ENCODE measurements around the gene BEND6. TPM values are rescaled to one million over a fixed set of nuclear protein-coding genes. Genes with fewer than 3 reads are reported as not detected.

BEND6 gene
- polyA plus RNA-seq, 1 donor from 2014 or later: 8.6 TPM

GRCh38 chr6:56958481-56958880 lies 3.6 kb downstream of the BEND6 start:
- no peaks in the 10 kb centered on the region for H3K9me2 ChIP-seq (ENCODE audit: insufficient read depth, low read length)
- no peaks in the 10 kb centered on the region for H3F3A ChIP-seq (ENCODE audit: insufficient read depth, low read length, poor library complexity, severe bottlenecking)
- H3K79me2 ChIP-seq (replicated peaks; ENCODE audit: insufficient read depth, low read length): no peaks in the 10 kb centered on the region
- H2AFZ ChIP-seq (ENCODE audit: low read depth, low read length): no peak overlapping the region
- H3K9me3 ChIP-seq (ENCODE audit: low read length): no peaks in the 10 kb centered on the region
- no peak overlapping the region for H3K27ac ChIP-seq (ENCODE audit: low read length)
- H4K20me1 ChIP-seq (ENCODE audit: insufficient read depth): no peaks in the 10 kb centered on the region
- no peak overlapping the region for H3K9ac ChIP-seq (ENCODE audit: low read length)
- H3K27me3 ChIP-seq (ENCODE audit: insufficient read depth, low read depth, low read length): peaks cover 19% of the 10 kb centered on the region
- no peak overlapping the region for H3K4me2 ChIP-seq (ENCODE audit: low read length)
- H3K4me3 ChIP-seq (ENCODE audit: low read length): no peak overlapping the region
- TF ChIP-seq, protein P1, sequence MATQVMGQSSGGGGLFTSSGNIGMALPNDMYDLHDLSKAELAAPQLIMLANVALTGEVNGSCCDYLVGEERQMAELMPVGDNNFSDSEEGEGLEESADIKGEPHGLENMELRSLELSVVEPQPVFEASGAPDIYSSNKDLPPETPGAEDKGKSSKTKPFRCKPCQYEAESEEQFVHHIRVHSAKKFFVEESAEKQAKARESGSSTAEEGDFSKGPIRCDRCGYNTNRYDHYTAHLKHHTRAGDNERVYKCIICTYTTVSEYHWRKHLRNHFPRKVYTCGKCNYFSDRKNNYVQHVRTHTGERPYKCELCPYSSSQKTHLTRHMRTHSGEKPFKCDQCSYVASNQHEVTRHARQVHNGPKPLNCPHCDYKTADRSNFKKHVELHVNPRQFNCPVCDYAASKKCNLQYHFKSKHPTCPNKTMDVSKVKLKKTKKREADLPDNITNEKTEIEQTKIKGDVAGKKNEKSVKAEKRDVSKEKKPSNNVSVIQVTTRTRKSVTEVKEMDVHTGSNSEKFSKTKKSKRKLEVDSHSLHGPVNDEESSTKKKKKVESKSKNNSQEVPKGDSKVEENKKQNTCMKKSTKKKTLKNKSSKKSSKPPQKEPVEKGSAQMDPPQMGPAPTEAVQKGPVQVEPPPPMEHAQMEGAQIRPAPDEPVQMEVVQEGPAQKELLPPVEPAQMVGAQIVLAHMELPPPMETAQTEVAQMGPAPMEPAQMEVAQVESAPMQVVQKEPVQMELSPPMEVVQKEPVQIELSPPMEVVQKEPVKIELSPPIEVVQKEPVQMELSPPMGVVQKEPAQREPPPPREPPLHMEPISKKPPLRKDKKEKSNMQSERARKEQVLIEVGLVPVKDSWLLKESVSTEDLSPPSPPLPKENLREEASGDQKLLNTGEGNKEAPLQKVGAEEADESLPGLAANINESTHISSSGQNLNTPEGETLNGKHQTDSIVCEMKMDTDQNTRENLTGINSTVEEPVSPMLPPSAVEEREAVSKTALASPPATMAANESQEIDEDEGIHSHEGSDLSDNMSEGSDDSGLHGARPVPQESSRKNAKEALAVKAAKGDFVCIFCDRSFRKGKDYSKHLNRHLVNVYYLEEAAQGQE (IDR thresholded peaks at IDR 0.05; ENCODE audit: borderline replicate concordance): no peak
- TF ChIP-seq POLR2AphosphoS5 (IDR thresholded peaks at IDR 0.05): no peak
- no peak for TF ChIP-seq RAD21 (conservative IDR thresholded peaks at IDR 0.05)
- no peak for TF ChIP-seq TAF1 (IDR thresholded peaks at IDR 0.05; ENCODE audit: low read depth)
- TF ChIP-seq EP300 (conservative IDR thresholded peaks at IDR 0.05; ENCODE audit: poor library complexity, severe bottlenecking): no peak
- TF ChIP-seq EZH2 (IDR thresholded peaks at IDR 0.05; ENCODE audit: borderline replicate concordance, insufficient read depth, low read length, poor library complexity, severe bottlenecking): no peak
- TF ChIP-seq, protein P2, sequence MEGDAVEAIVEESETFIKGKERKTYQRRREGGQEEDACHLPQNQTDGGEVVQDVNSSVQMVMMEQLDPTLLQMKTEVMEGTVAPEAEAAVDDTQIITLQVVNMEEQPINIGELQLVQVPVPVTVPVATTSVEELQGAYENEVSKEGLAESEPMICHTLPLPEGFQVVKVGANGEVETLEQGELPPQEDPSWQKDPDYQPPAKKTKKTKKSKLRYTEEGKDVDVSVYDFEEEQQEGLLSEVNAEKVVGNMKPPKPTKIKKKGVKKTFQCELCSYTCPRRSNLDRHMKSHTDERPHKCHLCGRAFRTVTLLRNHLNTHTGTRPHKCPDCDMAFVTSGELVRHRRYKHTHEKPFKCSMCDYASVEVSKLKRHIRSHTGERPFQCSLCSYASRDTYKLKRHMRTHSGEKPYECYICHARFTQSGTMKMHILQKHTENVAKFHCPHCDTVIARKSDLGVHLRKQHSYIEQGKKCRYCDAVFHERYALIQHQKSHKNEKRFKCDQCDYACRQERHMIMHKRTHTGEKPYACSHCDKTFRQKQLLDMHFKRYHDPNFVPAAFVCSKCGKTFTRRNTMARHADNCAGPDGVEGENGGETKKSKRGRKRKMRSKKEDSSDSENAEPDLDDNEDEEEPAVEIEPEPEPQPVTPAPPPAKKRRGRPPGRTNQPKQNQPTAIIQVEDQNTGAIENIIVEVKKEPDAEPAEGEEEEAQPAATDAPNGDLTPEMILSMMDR (IDR thresholded peaks at IDR 0.05; ENCODE audit: poor library complexity, severe bottlenecking): no peak
- TF ChIP-seq MXI1 (conservative IDR thresholded peaks at IDR 0.05; ENCODE audit: poor library complexity, severe bottlenecking): no peak
- TF ChIP-seq SMC3 (conservative IDR thresholded peaks at IDR 0.05; ENCODE audit: poor library complexity): no peak
- H3K36me3 ChIP-seq (ENCODE audit: insufficient read depth, low read length): no peaks in the 10 kb centered on the region

- H3F3A ChIP-seq (ENCODE audit: insufficient read depth, low read length, poor library complexity, severe bottlenecking): no peaks in the 10 kb centered on the region
- H2AFZ ChIP-seq (ENCODE audit: low read depth, low read length): no peak overlapping the region
- H4K20me1 ChIP-seq (ENCODE audit: insufficient read depth): no peaks in the 10 kb centered on the region
- H3K79me2 ChIP-seq (replicated peaks; ENCODE audit: insufficient read depth, low read length): no peaks in the 10 kb centered on the region
- no peak overlapping the region for H3K4me3 ChIP-seq (ENCODE audit: low read length)
- no peaks in the 10 kb centered on the region for H3K36me3 ChIP-seq (ENCODE audit: insufficient read depth, low read length)
- H3K27ac ChIP-seq (ENCODE audit: low read length): no peak overlapping the region
- no peak overlapping the region for H3K4me2 ChIP-seq (ENCODE audit: low read length)
- TF ChIP-seq, protein P2 (IDR thresholded peaks at IDR 0.05; ENCODE audit: poor library complexity, severe bottlenecking): no peak
- TF ChIP-seq EZH2 (IDR thresholded peaks at IDR 0.05; ENCODE audit: borderline replicate concordance, insufficient read depth, low read length, poor library complexity, severe bottlenecking) (no peak), SMC3 (conservative IDR thresholded peaks at IDR 0.05; ENCODE audit: poor library complexity) (no peak), EP300 (conservative IDR thresholded peaks at IDR 0.05; ENCODE audit: poor library complexity, severe bottlenecking) (no peak), RAD21 (conservative IDR thresholded peaks at IDR 0.05) (no peak), MXI1 (conservative IDR thresholded peaks at IDR 0.05; ENCODE audit: poor library complexity, severe bottlenecking) (no peak), TAF1 (IDR thresholded peaks at IDR 0.05; ENCODE audit: low read depth) (no peak), POLR2AphosphoS5 (IDR thresholded peaks at IDR 0.05) (no peak)
- TF ChIP-seq, protein P1 (IDR thresholded peaks at IDR 0.05; ENCODE audit: borderline replicate concordance): no peak
- H3K9me3 ChIP-seq (ENCODE audit: low read length): no peaks in the 10 kb centered on the region
- no peak overlapping the region for H3K9ac ChIP-seq (ENCODE audit: low read length)
- H3K9me2 ChIP-seq (ENCODE audit: insufficient read depth, low read length): no peaks in the 10 kb centered on the region
- H3K27me3 ChIP-seq (ENCODE audit: insufficient read depth, low read depth, low read length): peaks cover 13% of the 10 kb centered on the region
Observed at GRCh38 chr6:56959094-56959493, 4.2 kb downstream of the BEND6 start.

Data from neural cell (in vitro differentiated cells).